Lower leg skin (tissue), 3 donors: ENCODE results near the gene ZNF326.
"Not testable (repeated sequence)": the region's sequence is repeated elsewhere in the genome, so short reads cannot be mapped to it uniquely, and the experiment has no call there.

Source experiments
- CTCF ChIP-seq, 3 donors: fragments of 450-650 bp; IDR thresholded peaks; one replicate each; pipeline ENCODE4 v1.5.1; 2016; ENCODE audit warnings: antibody characterized with exemption in 3 of 3, mild to moderate bottlenecking in 3 of 3, moderate library complexity in 2 of 3
- POLR2A ChIP-seq, 2 donors: fragments of 450-650 bp; IDR thresholded peaks; one replicate each; pipeline ENCODE4 v1.6.1; 2016 to 2017; ENCODE audit warnings: antibody characterized with exemption in 2 of 2, mild to moderate bottlenecking in 1 of 2, moderate library complexity in 1 of 2

GRCh38 chr1:89984564-89985116 lies 10.3 kb upstream of the ZNF326 start:
- TF ChIP-seq CTCF, POLR2A (IDR thresholded peaks at IDR 0.05): not testable (repeated sequence)
